Ectodermal cell (in vitro differentiated cells): ENCODE data around the gene FBXL19.
A peak's percentile ranks its signal among the peaks of the same experiment; 100 is the strongest.
"Not testable (repeated sequence)": the region's sequence is repeated elsewhere in the genome, so short reads cannot be mapped to it uniquely, and the experiment has no call there.

Experiments
- H3K27ac ChIP-seq: 2 replicates; pipeline ENCODE4 v1.7.0; 2013; ENCODE audit warnings: mild to moderate bottlenecking, low read depth, low read length; ENCODE audit not compliant: insufficient read depth, poor library complexity, severe bottlenecking
- H3K27me3 ChIP-seq: 2 replicates; pipeline ENCODE4 v1.7.0; 2013; ENCODE audit warnings: mild to moderate bottlenecking, low read length; ENCODE audit not compliant: insufficient read depth, control insufficient read depth, poor library complexity, severe bottlenecking
- H3K36me3 ChIP-seq: one replicate; pipeline ENCODE4 v1.7.0; 2013; ENCODE audit warnings: low read length; ENCODE audit not compliant: control insufficient read depth, insufficient read depth
- H3K4me1 ChIP-seq: one replicate; pipeline ENCODE4 v1.7.0; 2013; ENCODE audit warnings: low read length; ENCODE audit not compliant: control insufficient read depth, insufficient read depth
- H3K4me3 ChIP-seq: 2 replicates; pipeline ENCODE4 v1.7.0; 2013; ENCODE audit warnings: low read depth, low read length, control low read depth; ENCODE audit not compliant: insufficient read depth
- H3K9me3 ChIP-seq: 2 replicates; pipeline ENCODE4 v1.7.0; 2013; ENCODE audit warnings: mild to moderate bottlenecking, low read length, moderate library complexity; ENCODE audit not compliant: control insufficient read depth
- WGBS, 2 experiments: methylation state at CpG; one replicate each; pipeline ENCODE4 v1.1.7; 2013; ENCODE audit warnings: missing lambda C conversion rate in 2 of 2; 5-methylcytosine and 5-hydroxymethylcytosine counted together

Gene FBXL19

DNA sequence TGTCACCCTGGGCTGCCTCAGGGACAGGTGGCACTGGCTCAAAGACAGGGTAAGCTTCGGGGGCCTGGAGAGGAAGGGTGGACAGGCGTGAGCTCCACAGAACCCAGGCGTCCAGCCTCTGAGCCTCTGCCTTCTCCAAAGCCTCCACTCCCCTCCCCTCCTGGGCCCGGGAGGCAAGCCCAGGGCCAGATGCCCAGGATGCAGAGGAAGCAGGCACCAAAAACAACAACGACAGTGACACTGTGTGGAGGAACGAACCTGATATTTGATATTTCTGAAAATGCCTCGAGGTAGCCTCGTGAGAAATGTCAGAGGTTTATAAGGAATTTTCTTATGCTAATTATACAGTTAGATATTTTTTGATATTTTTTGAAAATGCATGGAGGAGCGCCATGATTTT, 35.4 kb upstream of the FBXL19 start:
- Histone ChIP-seq H3K4me3 (no peak overlapping the region), H3K9me3 (no peaks in the 10 kb centered on the region), H3K36me3 (peaks cover 9% of the 10 kb centered on the region), H3K27ac (no peak overlapping the region), H3K4me1 (peaks cover 3% of the 10 kb centered on the region), H3K27me3 (no peaks in the 10 kb centered on the region)
- 94% methylated on average over 9 of the region's 9 CpGs for WGBS, 2 experiments

DNA sequence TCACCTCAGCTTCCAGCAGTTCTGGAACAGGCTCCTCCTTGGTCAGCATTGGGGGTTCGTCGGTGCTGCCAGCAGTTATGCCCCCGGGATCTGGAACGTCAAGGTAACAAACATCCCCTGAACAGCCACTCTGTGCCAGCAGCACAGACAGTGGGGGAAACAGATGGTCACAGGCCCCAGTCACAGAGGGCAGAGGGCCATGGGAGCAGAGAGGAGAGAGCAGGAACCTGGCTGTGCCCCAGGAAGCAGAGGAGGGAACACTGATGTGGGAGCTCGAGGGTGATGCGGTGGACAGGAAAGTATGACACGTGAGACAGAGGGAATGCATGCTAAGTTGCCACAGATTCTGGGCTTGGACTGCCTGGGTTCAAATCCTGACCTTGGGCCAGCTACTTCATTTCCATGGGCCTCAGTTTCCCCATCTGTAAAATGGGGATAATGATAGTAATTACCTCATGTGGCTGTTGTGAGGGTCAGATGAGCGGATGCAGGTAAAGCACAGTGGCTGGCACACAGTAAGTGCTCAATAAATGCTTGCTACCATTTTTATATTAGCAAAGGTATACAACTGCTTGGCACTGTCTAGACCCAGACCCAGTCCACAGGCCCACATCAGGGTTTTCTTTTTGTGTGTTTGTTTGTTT, 34.4 kb upstream of the FBXL19 start:
- Histone ChIP-seq H3K4me1 (peaks cover 7% of the 10 kb centered on the region), H3K27ac (no peak overlapping the region), H3K27me3 (no peaks in the 10 kb centered on the region), H3K9me3 (no peaks in the 10 kb centered on the region), H3K4me3 (no peak overlapping the region), H3K36me3 (peaks cover 9% of the 10 kb centered on the region)
- 97% methylated on average over 8 of the region's 8 CpGs for WGBS, 2 experiments

DNA sequence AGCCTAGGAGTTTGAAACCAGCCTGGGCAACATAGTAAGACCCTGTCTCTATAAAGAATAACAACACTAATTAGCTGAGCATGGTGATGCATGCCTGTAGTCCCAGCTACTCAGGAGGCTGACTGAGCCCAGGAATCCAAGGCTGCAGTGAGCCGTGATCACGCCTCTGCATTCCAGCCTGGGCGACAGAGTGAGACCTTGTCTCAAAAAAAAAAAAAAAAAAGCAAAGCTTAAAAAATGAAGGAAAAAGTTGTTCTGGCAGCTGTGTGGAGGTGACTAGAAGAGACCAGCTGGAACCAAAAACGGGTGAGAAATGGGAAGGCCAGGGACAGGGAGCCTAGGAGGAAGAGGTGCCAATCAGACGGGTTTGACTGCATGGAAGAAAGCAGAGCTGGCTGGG, 33.7 kb upstream of the FBXL19 start:
- Histone ChIP-seq H3K27me3 (peaks cover 6% of the 10 kb centered on the region), H3K9me3 (no peaks in the 10 kb centered on the region), H3K27ac (no peak overlapping the region), H3K4me1 (peaks cover 7% of the 10 kb centered on the region), H3K4me3 (no peak overlapping the region), H3K36me3 (peaks cover 9% of the 10 kb centered on the region)
- whole genome bisulfite sequencing, 2 experiments = 92 to 93% methylated on average over 5 of the region's 5 CpGs

DNA sequence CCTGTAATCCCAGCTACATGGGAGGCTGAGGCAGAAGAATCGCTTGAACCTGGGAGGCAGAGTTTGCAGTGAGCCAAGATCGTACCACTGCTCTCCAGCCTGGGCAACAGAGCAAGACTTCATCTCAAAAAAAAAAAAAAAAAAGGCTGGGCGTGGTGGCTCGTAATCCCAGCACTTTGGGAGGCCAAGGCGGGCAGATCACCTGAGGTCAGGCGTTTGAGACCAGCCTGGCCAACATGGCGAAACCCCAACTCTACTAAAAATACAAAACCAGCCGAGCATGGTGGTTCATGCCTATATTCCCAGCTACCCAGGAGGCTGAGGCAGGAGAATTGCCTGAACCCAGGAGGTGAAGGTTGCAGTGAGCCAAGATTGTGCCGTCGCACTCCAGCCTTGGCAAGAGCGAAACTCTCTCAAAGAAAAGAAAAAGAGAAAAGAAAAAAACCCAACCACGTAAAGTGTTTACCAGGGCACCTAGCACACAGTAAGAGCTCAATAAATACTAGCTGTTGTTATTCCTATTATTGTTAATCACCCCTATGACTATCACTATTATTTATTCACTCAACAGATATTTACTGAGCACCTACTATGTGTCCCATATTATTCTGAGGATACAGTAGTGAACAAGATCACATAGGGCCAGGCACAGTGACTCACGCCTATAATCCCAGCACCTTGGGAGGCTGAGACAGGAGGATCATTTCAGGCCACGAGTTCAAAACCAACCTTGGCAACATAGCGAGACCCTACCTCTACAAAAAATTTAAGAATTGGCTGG, 32.1 kb upstream of the FBXL19 start:
- Histone ChIP-seq H3K4me1 (peaks cover 14% of the 10 kb centered on the region), H3K27me3 (peaks cover 11% of the 10 kb centered on the region)
- H3K36me3 ChIP-seq, H3K9me3 ChIP-seq, H3K27ac ChIP-seq, H3K4me3 ChIP-seq: not testable (repeated sequence)
- 92 to 95% methylated on average over 14 to 15 of the region's 15 CpGs for WGBS, 2 experiments

DNA sequence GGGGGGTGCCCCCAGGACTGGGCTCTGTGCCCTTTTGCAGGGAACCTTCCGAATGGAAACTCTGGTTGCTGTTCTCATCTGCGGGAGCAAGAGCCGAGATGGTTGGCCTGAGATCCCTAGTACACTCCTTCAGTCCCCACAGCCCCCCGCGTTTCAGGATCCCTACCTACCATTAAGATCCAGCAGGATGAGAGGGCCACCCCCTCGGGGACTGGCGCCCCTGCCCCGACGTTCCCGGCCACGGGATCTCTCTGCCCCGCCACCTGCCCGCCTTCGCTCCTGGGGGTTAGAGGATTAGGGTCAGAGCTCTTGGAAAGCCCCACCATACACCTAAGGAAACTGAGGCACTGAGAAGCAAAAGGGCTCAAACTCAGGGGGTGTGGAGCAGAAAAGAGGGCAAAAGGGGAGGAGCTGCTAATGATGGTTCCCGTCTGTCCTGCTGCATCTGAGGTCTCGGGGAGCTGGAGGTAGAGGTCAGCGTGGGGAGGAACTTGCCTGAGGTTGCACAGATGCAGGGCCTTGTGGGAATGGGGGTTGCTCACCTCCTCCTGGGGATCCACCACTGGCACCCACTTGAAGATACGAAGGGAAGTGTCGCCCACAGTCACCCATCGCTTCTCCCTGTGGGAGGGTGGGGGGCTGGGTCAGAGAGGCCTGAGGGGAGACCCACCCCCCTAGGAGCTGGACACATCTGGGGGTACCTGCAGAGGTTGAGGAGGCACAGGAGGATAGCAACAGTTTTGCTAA, 30.5 kb upstream of the FBXL19 start:
- peak overlapping the region; percentile 55 for H3K4me3 ChIP-seq
- H3K36me3 ChIP-seq = peaks cover 6% of the 10 kb centered on the region
- no peak overlapping the region for H3K27ac ChIP-seq
- no peaks in the 10 kb centered on the region for H3K9me3 ChIP-seq
- H3K27me3 ChIP-seq = peaks cover 11% of the 10 kb centered on the region
- H3K4me1 ChIP-seq = peaks cover 14% of the 10 kb centered on the region
- 88 to 89% methylated on average over 20 of the region's 20 CpGs for WGBS, 2 experiments

DNA sequence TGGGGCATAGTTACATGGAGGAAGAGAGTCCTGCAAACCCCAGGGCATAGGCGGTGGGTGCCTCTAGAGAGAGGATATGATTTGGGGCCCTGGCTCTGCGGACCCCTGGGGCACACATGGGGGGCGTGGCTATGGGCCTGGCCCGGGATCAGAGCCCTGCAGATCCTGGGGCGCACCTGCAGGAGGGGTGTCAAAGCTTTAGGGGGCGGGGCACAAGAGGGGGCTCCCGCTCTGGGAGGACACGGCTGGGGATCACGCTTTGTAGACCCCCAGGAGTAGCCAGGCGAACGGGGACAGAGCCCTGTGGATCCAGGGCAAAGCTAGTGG, 30.0 kb upstream of the FBXL19 start:
- Histone ChIP-seq H3K4me1 (peaks cover 14% of the 10 kb centered on the region), H3K36me3 (peaks cover 6% of the 10 kb centered on the region), H3K27ac (no peak overlapping the region), H3K9me3 (no peaks in the 10 kb centered on the region), H3K27me3 (peaks cover 11% of the 10 kb centered on the region), H3K4me3 (peak overlapping the region; percentile 55)
- 5 to 6% methylated on average over 11 of the region's 11 CpGs for WGBS, 2 experiments

DNA sequence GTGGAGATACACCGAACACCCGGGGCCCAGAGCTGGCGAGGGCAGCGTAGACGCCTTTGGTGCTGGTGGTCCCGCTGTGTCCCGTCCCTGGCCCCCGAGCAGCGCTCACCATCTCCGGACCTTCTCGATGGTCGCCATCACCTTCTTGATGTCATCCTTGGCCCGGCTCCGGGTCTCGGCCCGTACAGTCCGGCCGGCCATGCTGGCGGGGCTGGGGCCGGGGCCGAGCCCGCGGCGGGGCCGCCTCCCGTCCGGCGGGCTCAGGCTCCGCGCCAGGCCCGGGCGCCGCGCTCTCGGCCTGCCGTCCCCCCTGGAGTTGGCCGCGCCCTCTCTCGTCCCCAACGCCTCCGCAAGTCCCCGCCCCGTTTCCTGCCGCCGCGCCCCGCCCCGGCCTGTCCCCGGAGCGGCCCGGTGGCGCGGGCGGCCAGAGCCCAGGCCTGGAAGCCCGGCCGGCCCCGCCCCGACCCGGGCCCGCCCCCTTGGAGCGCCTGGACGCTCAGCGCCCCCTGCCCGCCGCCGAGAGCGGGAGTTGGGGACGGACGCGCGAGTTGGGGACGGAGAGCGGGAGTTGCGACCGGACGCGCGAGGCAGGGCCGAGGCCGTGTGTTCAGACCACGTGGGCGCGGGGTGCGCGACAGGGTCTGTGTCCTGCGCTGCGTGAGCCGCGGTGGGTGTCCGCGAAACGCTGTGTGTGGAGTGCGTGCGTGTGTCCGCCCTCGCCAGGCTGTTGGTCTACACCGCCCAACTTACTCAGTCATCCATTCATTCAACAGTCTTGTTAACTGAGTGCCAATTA, 29.4 kb upstream of the FBXL19 start, which contains the start of gene BCL7C:
BCL7C (minus strand) TSS at position 334 of the 796 bp plus-strand sequence; CDS start at position 201, 133 bp downstream.
- Histone ChIP-seq H3K4me3 (peak within 1 kb of the TSS; percentile 55), H3K27me3 (peaks cover 11% of the 10 kb centered on the region), H3K27ac (no peak within 1 kb of the TSS), H3K9me3 (no peaks in the 10 kb centered on the region), H3K4me1 (peaks cover 14% of the 10 kb centered on the region), H3K36me3 (peaks cover 2% of the 10 kb centered on the region)
- 1% methylated on average over 97 of the region's 97 CpGs for WGBS, 2 experiments

DNA sequence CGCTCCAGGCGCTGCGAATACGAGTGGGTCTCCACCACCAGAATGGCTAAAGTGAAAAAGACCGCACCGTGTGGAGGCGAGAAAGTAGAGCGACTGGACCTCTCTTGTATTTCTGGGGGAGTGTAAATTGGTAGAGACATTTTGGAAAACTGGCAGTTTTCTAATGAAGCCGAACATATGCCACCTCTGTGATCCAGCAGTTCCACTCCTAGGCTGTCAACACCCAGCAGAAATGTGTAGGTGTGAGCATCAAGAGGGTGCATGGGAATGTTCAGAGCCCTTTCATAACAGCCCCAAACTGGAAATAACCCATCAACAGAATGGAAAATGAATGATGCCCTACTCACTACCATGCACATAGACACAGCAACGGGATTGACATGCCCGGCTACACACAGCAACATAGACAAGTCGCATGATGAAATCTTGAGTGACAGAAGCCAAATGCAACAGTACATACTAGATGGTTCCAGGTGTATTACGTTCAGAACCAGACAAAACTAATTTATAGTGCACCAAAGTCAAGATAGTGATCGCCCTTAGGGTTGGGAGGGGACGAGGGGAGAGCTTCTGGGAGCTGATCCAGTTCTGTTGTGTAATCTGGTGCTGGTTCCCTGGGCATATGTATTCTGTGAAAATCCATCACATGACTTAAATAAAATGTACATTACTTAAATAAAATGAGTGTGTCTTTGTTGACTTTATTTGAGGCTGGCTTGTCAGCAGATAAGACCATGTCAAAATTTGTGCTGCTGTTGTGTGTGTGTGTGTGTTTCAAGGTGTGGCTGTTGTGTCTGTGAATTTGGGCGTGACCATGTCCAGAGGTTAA, 28.6 kb upstream of the FBXL19 start:
- Histone ChIP-seq H3K4me1 (peaks cover 14% of the 10 kb centered on the region), H3K9me3 (no peaks in the 10 kb centered on the region), H3K4me3 (peak overlapping the region; percentile 24), H3K27ac (no peak overlapping the region), H3K36me3 (no peaks in the 10 kb centered on the region), H3K27me3 (peaks cover 11% of the 10 kb centered on the region)
- WGBS, 2 experiments = 65 to 67% methylated on average over 16 of the region's 16 CpGs

DNA sequence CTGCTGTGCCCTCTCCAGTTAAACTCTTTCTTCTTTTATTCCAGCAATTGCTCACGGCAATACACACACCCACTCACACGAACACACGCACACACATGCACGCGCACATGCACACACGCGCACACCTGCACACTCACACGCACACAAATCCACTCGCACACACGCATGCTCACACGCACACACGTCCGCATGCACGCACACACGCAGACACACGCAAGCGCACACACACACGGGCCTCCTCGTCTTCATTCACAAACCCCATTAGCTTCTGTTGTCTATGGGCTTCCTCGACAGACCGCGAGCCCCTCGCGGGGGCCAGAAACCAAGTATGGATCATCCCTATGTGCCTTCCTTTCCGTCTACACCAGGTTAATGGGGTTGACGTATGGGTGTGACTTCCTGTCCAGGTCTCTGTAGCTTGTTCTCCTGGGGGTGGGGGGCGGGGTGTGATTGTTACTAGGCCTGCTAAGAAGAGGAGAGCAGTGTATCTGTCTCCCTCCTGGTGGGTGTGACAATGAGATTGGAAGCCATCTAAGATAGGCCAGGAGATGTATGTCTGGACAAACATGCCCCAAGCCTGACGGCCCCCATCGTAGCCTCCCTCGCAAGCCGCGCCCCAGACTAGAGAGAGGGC, 27.6 kb upstream of the FBXL19 start:
- Histone ChIP-seq H3K9me3 (no peaks in the 10 kb centered on the region), H3K36me3 (no peaks in the 10 kb centered on the region), H3K27me3 (peaks cover 12% of the 10 kb centered on the region), H3K27ac (peak overlapping the region; percentile 83), H3K4me1 (peaks cover 14% of the 10 kb centered on the region), H3K4me3 (peak overlapping the region; percentile 39)
- WGBS, 2 experiments = 70 to 75% methylated on average over 32 of the region's 32 CpGs
